ENCODE data around the gene FOSB. TPM values are rescaled to one million over a fixed set of nuclear protein-coding genes. Genes with fewer than 3 reads are reported as not detected.
A peak's percentile ranks its signal among the peaks of the same experiment; 100 is the strongest.

The FOSB gene
- total RNA-seq, 5 donors from 2014 or later (not counting 1 experiment from before 2014, with no cell fraction given) = 6.7 to 1,173 (median 10.4) TPM

GRCh38 chr19:45450012-45450333 lies 17.8 kb upstream of the FOSB start:
- no peaks in the 10 kb centered on the region for H3K9me3 ChIP-seq
- ATAC-seq (replicated peaks in 1 of 4) = peak in 3 of 4 experiments; percentile 13 to 35 (median 17)
- peak overlapping the region; percentile 98 to 99 for H3K27ac Mint-ChIP-seq
- peak in 5 of 35 experiments; percentile 36 to 76 (median 39) for DNase-seq
- H3K36me3 ChIP-seq (ENCODE audit: control insufficient read depth in 2 of 2, extremely low read depth in 1 of 2, insufficient read depth in 1 of 2, low read length in 1 of 2) = no peaks in the 10 kb centered on the region
- 10% methylated on average over 2 of the region's 5 CpGs for WGBS (ENCODE audit: insufficient coverage)
- ChIA-PET POLR2A (interaction anchor here in 1 of 2 donors (3.0 kb wide), 1 partner anchor 19 kb away, joined by 30 read pairs; the partner anchor contains the start of gene FOSB), CTCF (interaction anchor here in 1 of 2 donors (1.0 to 1.9 kb wide), 2 partner anchors 10 to 29 kb away, joined by 3 to 9 read pairs; no protein-coding TSS in a partner anchor)
- H3K4me3 Mint-ChIP-seq = peak overlapping the region; percentile 93 to 95 (median 94)
- H3K27me3 ChIP-seq (replicated peaks in 1 of 2; ENCODE audit: control insufficient read depth in 2 of 2, extremely low read depth in 1 of 2, insufficient read depth in 2 of 2, low read length in 1 of 2) = no peaks in the 10 kb centered on the region
- H3K4me1 ChIP-seq (ENCODE audit: control insufficient read depth in 1 of 2, extremely low read depth in 1 of 2, insufficient read depth in 2 of 2, low read length in 2 of 2) = peaks cover 4 to 51% of the 10 kb centered on the region in 2 experiments
- H3K27me3 Mint-ChIP-seq = no peaks in the 10 kb centered on the region
- peak overlapping the region; percentile 56 to 76 for H3K4me3 ChIP-seq (ENCODE audit: control insufficient read depth in 1 of 2, extremely low read depth in 1 of 2, low read length in 1 of 2)
- peaks cover 49 to 62% (median 50%) of the 10 kb centered on the region in 3 donors for H3K4me1 Mint-ChIP-seq
- H3K27ac ChIP-seq (ENCODE audit: low read length) = peak overlapping the region; percentile 97
- no peaks in the 10 kb centered on the region for H3K9me3 Mint-ChIP-seq
- H3K36me3 Mint-ChIP-seq = no peaks in the 10 kb centered on the region

GRCh38 chr19:45451131-45451849 lies 16.5 kb upstream of the FOSB start:
- peak overlapping the region; percentile 95 to 97 for H3K27ac Mint-ChIP-seq
- H3K9me3 Mint-ChIP-seq = no peaks in the 10 kb centered on the region
- H3K36me3 ChIP-seq (ENCODE audit: control insufficient read depth in 2 of 2, extremely low read depth in 1 of 2, insufficient read depth in 1 of 2, low read length in 1 of 2) = no peaks in the 10 kb centered on the region
- H3K36me3 Mint-ChIP-seq = no peaks in the 10 kb centered on the region
- ATAC-seq (replicated peaks in 1 of 4) (peak; percentile 38 to 52 (median 41)), DNase-seq (peak in 32 of 35 experiments; percentile 29 to 86 (median 52))
- no peaks in the 10 kb centered on the region for H3K27me3 Mint-ChIP-seq
- POLR2A ChIA-PET = interaction anchor here (1.3 to 4.2 kb wide), 2 partner anchors 16 to 17 kb away, joined by 3 to 59 read pairs; partner anchors contain the start of gene FOSB (in 1 of the 2)
- peak overlapping the region; percentile 81 to 95 (median 82) for H3K4me3 Mint-ChIP-seq
- no peaks in the 10 kb centered on the region for H3K9me3 ChIP-seq
- H3K4me3 ChIP-seq (ENCODE audit: control insufficient read depth in 1 of 2, extremely low read depth in 1 of 2, low read length in 1 of 2) = peak overlapping the region; percentile 69 to 81
- peaks cover 8 to 58% of the 10 kb centered on the region in 2 experiments for H3K4me1 ChIP-seq (ENCODE audit: control insufficient read depth in 1 of 2, extremely low read depth in 1 of 2, insufficient read depth in 2 of 2, low read length in 2 of 2)
- WGBS (ENCODE audit: insufficient coverage) = 0% methylated on average over 26 of the region's 28 CpGs
- CTCF ChIA-PET = interaction anchor here in 1 of 2 donors (1.2 kb wide), 1 partner anchor 16 kb away, joined by 4 read pairs; no protein-coding TSS in a partner anchor
- H3K27ac ChIP-seq (ENCODE audit: low read length) = peak overlapping the region; percentile 99
- peaks cover 53 to 63% (median 53%) of the 10 kb centered on the region in 3 donors for H3K4me1 Mint-ChIP-seq
- peaks cover 0 to 4% of the 10 kb centered on the region in 2 experiments for H3K27me3 ChIP-seq (replicated peaks in 1 of 2; ENCODE audit: control insufficient read depth in 2 of 2, extremely low read depth in 1 of 2, insufficient read depth in 2 of 2, low read length in 1 of 2)

DNA sequence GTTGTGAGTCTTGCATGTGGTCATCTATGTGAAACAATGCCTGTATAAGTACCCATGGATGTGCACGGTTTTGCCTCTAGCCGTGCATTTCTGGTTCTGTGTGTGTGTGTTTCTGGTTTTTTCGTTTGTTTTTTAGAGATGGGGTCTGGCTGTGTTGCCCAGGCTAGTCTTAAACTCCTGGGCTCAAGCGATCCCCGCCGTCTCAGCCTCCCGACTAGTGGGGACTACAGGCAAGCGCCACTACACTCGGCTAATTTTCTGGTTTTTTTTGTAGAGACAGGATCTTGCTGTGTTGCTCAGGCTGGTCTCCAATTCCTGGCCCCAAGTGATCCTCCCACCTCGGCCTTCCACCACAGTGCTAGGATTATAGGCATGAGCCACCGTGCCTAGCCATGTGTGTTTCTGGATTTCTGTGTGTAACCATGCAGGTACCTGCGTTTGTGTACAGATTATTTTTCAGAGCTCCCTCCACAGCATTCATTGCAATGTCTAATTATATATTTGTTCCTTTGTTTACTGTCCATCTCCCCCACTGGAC lies 15.9 kb upstream of the FOSB start:
- H3K9me3 Mint-ChIP-seq = no peaks in the 10 kb centered on the region
- 57% methylated on average over 5 of the region's 12 CpGs for WGBS (ENCODE audit: insufficient coverage)
- H3K4me1 Mint-ChIP-seq = peaks cover 53 to 64% (median 57%) of the 10 kb centered on the region in 3 donors
- ChIA-PET POLR2A (interaction anchor here (1.3 to 4.2 kb wide), 2 partner anchors 15 to 16 kb away, joined by 3 to 59 read pairs; partner anchors contain the start of gene FOSB (in 1 of the 2)), CTCF (interaction anchor here in 1 of 2 donors (1.2 kb wide), 1 partner anchor 15 kb away, joined by 4 read pairs; no protein-coding TSS in a partner anchor)
- no peak overlapping the region for H3K4me3 ChIP-seq (ENCODE audit: control insufficient read depth in 1 of 2, extremely low read depth in 1 of 2, low read length in 1 of 2)
- H3K4me3 Mint-ChIP-seq = peak overlapping the region; percentile 81 to 95 (median 82)
- ATAC-seq (replicated peaks in 1 of 4) (no peak), DNase-seq (no peak)
- no peaks in the 10 kb centered on the region for H3K36me3 ChIP-seq (ENCODE audit: control insufficient read depth in 2 of 2, extremely low read depth in 1 of 2, insufficient read depth in 1 of 2, low read length in 1 of 2)
- no peaks in the 10 kb centered on the region for H3K36me3 Mint-ChIP-seq
- peak overlapping the region; percentile 99 for H3K27ac ChIP-seq (ENCODE audit: low read length)
- H3K4me1 ChIP-seq (ENCODE audit: control insufficient read depth in 1 of 2, extremely low read depth in 1 of 2, insufficient read depth in 2 of 2, low read length in 2 of 2) = peaks cover 10 to 61% of the 10 kb centered on the region in 2 experiments
- H3K27me3 ChIP-seq (replicated peaks in 1 of 2; ENCODE audit: control insufficient read depth in 2 of 2, extremely low read depth in 1 of 2, insufficient read depth in 2 of 2, low read length in 1 of 2) = peaks cover 0 to 4% of the 10 kb centered on the region in 2 experiments
- H3K27ac Mint-ChIP-seq = peak overlapping the region; percentile 95 to 97
- H3K27me3 Mint-ChIP-seq = no peaks in the 10 kb centered on the region
- H3K9me3 ChIP-seq = no peaks in the 10 kb centered on the region

- H3K27me3 Mint-ChIP-seq = peaks cover 0 to 3% of the 10 kb centered on the region in 2 donors
- DNase-seq = peak in 30 of 35 experiments; percentile 35 to 80 (median 54)
- Histone ChIP-seq H3K27ac (ENCODE audit: low read length) (peak overlapping the region; percentile 1), H3K4me3 (ENCODE audit: control insufficient read depth in 1 of 2, extremely low read depth in 1 of 2, low read length in 1 of 2) (no peak overlapping the region), H3K4me1 (ENCODE audit: control insufficient read depth in 1 of 2, extremely low read depth in 1 of 2, insufficient read depth in 2 of 2, low read length in 2 of 2) (peaks cover 10 to 36% of the 10 kb centered on the region in 2 experiments), H3K9me3 (no peaks in the 10 kb centered on the region), H3K36me3 (ENCODE audit: control insufficient read depth in 2 of 2, extremely low read depth in 1 of 2, insufficient read depth in 1 of 2, low read length in 1 of 2) (no peaks in the 10 kb centered on the region), H3K27me3 (replicated peaks in 1 of 2; ENCODE audit: control insufficient read depth in 2 of 2, extremely low read depth in 1 of 2, insufficient read depth in 2 of 2, low read length in 1 of 2) (peaks cover 0 to 16% of the 10 kb centered on the region in 2 experiments)
- 23% methylated on average over 24 of the region's 27 CpGs for WGBS (ENCODE audit: insufficient coverage)
- H3K36me3 Mint-ChIP-seq = no peaks in the 10 kb centered on the region
- ATAC-seq (replicated peaks in 1 of 4) = peak; percentile 21 to 51 (median 40)
- CTCF ChIA-PET = interaction anchor here in 1 of 2 donors (0.7 to 1.2 kb wide), 3 partner anchors 16 to 23 kb away, joined by 5 to 6 read pairs (median 5); no protein-coding TSS in a partner anchor
- POLR2A ChIA-PET = interaction anchor here (1.1 to 1.7 kb wide), 2 partner anchors 12 to 20 kb away, joined by 4 to 13 read pairs; partner anchors contain the start of gene FOSB (in 1 of the 2)
- peak overlapping the region in 2 of 3 donors; percentile 9 to 50 for H3K4me3 Mint-ChIP-seq
- peaks cover 29 to 37% (median 36%) of the 10 kb centered on the region in 3 donors for H3K4me1 Mint-ChIP-seq
- peak overlapping the region in 1 of 2 donors; percentile 11 for H3K27ac Mint-ChIP-seq
- no peaks in the 10 kb centered on the region for H3K9me3 Mint-ChIP-seq
Measured at GRCh38 chr19:45455707-45456499, 11.9 kb upstream of the FOSB start.

DNA sequence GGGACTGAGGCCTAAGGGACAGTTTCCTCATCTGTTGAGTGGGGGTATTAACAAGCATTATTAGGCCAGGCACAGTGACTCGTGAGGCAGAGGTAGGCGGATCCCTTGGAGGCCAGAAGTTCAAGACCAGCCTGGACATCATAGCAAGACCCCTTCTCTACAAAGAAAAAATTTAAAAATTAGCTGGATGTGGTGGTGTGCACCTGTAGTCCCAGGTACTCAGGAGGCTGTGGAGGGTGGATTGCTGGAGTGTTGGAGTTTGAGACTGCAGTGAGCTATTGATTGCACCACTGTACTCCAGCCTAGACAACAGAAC lies 11.3 kb upstream of the FOSB start:
- Mint-ChIP-seq H3K27ac (peak overlapping the region in 1 of 2 donors; percentile 11), H3K36me3 (no peaks in the 10 kb centered on the region), H3K9me3 (no peaks in the 10 kb centered on the region), H3K4me1 (peaks cover 24 to 33% (median 30%) of the 10 kb centered on the region in 3 donors), H3K4me3 (peak overlapping the region in 1 of 3 donors; percentile 50), H3K27me3 (peaks cover 0 to 3% of the 10 kb centered on the region in 2 donors)
- Histone ChIP-seq H3K4me1 (ENCODE audit: control insufficient read depth in 1 of 2, extremely low read depth in 1 of 2, insufficient read depth in 2 of 2, low read length in 2 of 2) (peaks cover 9 to 31% of the 10 kb centered on the region in 2 experiments), H3K27me3 (replicated peaks in 1 of 2; ENCODE audit: control insufficient read depth in 2 of 2, extremely low read depth in 1 of 2, insufficient read depth in 2 of 2, low read length in 1 of 2) (peaks cover 0 to 17% of the 10 kb centered on the region in 2 experiments), H3K9me3 (no peaks in the 10 kb centered on the region), H3K27ac (ENCODE audit: low read length) (peak overlapping the region; percentile 1), H3K4me3 (ENCODE audit: control insufficient read depth in 1 of 2, extremely low read depth in 1 of 2, low read length in 1 of 2) (no peak overlapping the region), H3K36me3 (ENCODE audit: control insufficient read depth in 2 of 2, extremely low read depth in 1 of 2, insufficient read depth in 1 of 2, low read length in 1 of 2) (no peaks in the 10 kb centered on the region)
- DNase-seq (no peak), ATAC-seq (replicated peaks in 1 of 4) (no peak)
- no CpG with 5 or more reads among the region's 2 CpGs for WGBS (ENCODE audit: insufficient coverage)
- CTCF ChIA-PET = interaction anchor here (0.6 to 1.2 kb wide), 7 partner anchors 12 to 1022 kb away, joined by 3 to 6 read pairs (median 5); partner anchors contain the start of gene FOSB (in 1 of the 2)
- POLR2A ChIA-PET = interaction anchor here (0.6 to 1.7 kb wide), 6 partner anchors 11 to 190 kb away, joined by 3 to 13 read pairs (median 5); partner anchors contain the start of gene FOSB (in 1 of the 2)

Data from T-cell (primary cell).